ENCODE data around the gene TNS1. TPM values are rescaled to one million over a fixed set of nuclear protein-coding genes. Genes with fewer than 3 reads are reported as not detected.
"Not testable (repeated sequence)": the region's sequence is repeated elsewhere in the genome, so short reads cannot be mapped to it uniquely, and the experiment has no call there.

Gene TNS1
- 99.3 and 104 TPM in 2 replicates for total RNA-seq (2014; rRNA removed; shearing (Covaris generic))
- polyA plus RNA-seq (2016; fragmentation: Nextera tagmentation; extraction: Ambion mirVana): 78.6 and 81.6 TPM in 2 replicates

GRCh38 chr2:218002845-218003180, at the start of gene TNS1:
Gene TNS1, minus strand, starts transcription at chr2:218002995. Its CDS starts 123 bp downstream, at chr2:218002872.
- H3K27ac ChIP-seq: peak within 1 kb of the TSS; percentile 91
- no peaks in the 10 kb centered on the region for H3K36me3 ChIP-seq (ENCODE audit: low read depth)
- DNase-seq: peak; percentile 90
- H3K9me3 ChIP-seq (ENCODE audit: low read depth): no peaks in the 10 kb centered on the region
- peaks cover 49% of the 10 kb centered on the region for H3F3A ChIP-seq (ENCODE audit: insufficient read depth)
- H3K4me3 ChIP-seq: peak within 1 kb of the TSS; percentile 96
- peaks cover 71% of the 10 kb centered on the region for H3K79me2 ChIP-seq (ENCODE audit: insufficient read depth)
- peak within 1 kb of the TSS; percentile 88 for H3K4me2 ChIP-seq (ENCODE audit: unreplicated experiment)
- H3K4me1 ChIP-seq (ENCODE audit: insufficient read depth): peaks cover 74% of the 10 kb centered on the region
- in situ Hi-C loops (cut with MboI): no loop called here
- WGBS, 2 experiments (ENCODE audit: low coverage in 1 of 2, low lambda C conversion rate in 2 of 2, missing lambda C conversion rate in 2 of 2): 2% methylated on average over 13 of the region's 13 CpGs; no CpG with 5 or more reads in 1 of the 2 experiments
- H3K9ac ChIP-seq: peak within 1 kb of the TSS; percentile 94
- H3K27me3 ChIP-seq (replicated peaks; ENCODE audit: insufficient read depth): no peaks in the 10 kb centered on the region
- H3K9me2 ChIP-seq (ENCODE audit: insufficient read depth): no peaks in the 10 kb centered on the region
- H4K20me1 ChIP-seq (ENCODE audit: insufficient read depth): 0 out of 2 replicates have a peak, but pooled peaks cover 3% of the 10 kb centered on the region
- peak within 1 kb of the TSS; percentile 35 for H2AFZ ChIP-seq
- TF ChIP-seq EZH2 (IDR thresholded peaks at IDR 0.05; ENCODE audit: insufficient read depth, poor library complexity, severe bottlenecking) (no peak), EZH2phosphoT487 (IDR thresholded peaks at IDR 0.05; ENCODE audit: insufficient read depth, low read depth) (no peak)

GRCh38 chr2:218051903-218052302, 49.1 kb upstream of the TNS1 start:
- no peaks in the 10 kb centered on the region for H4K20me1 ChIP-seq (ENCODE audit: insufficient read depth)
- H3K9me2 ChIP-seq (ENCODE audit: insufficient read depth): no peaks in the 10 kb centered on the region
- WGBS, 2 experiments (ENCODE audit: low coverage in 1 of 2, low lambda C conversion rate in 2 of 2, missing lambda C conversion rate in 2 of 2): 63 to 66% methylated on average over 3 of the region's 3 CpGs
- in situ Hi-C loops (cut with MboI): no loop called here
- no peak overlapping the region for H3K4me2 ChIP-seq (ENCODE audit: unreplicated experiment)
- H3F3A ChIP-seq (ENCODE audit: insufficient read depth): no peaks in the 10 kb centered on the region
- no peak overlapping the region for H3K4me3 ChIP-seq
- H3K9ac ChIP-seq: no peak overlapping the region
- peaks cover 86% of the 10 kb centered on the region for H3K27me3 ChIP-seq (replicated peaks; ENCODE audit: insufficient read depth)
- H3K4me1 ChIP-seq (ENCODE audit: insufficient read depth): no peaks in the 10 kb centered on the region
- DNase-seq: no peak
- no peak overlapping the region for H3K27ac ChIP-seq
- H2AFZ ChIP-seq: no peak overlapping the region
- TF ChIP-seq EZH2 (IDR thresholded peaks at IDR 0.05; ENCODE audit: insufficient read depth, poor library complexity, severe bottlenecking): no peak
- TF ChIP-seq EZH2phosphoT487 (IDR thresholded peaks at IDR 0.05; ENCODE audit: insufficient read depth, low read depth): no peak
- no peaks in the 10 kb centered on the region for H3K79me2 ChIP-seq (ENCODE audit: insufficient read depth)
- no peaks in the 10 kb centered on the region for H3K36me3 ChIP-seq (ENCODE audit: low read depth)
- peaks cover 2% of the 10 kb centered on the region for H3K9me3 ChIP-seq (ENCODE audit: low read depth)

GRCh38 chr2:218047536-218048225, 44.9 kb upstream of the TNS1 start:
- H3K79me2 ChIP-seq (ENCODE audit: insufficient read depth): no peaks in the 10 kb centered on the region
- H4K20me1 ChIP-seq (ENCODE audit: insufficient read depth): no peaks in the 10 kb centered on the region
- no peaks in the 10 kb centered on the region for H3F3A ChIP-seq (ENCODE audit: insufficient read depth)
- no peak overlapping the region for H3K27ac ChIP-seq
- WGBS, 2 experiments (ENCODE audit: low coverage in 1 of 2, low lambda C conversion rate in 2 of 2, missing lambda C conversion rate in 2 of 2): 82 to 83% methylated on average over 8 of the region's 8 CpGs
- H2AFZ ChIP-seq: no peak overlapping the region
- H3K9me2 ChIP-seq (ENCODE audit: insufficient read depth): no peaks in the 10 kb centered on the region
- no peak overlapping the region for H3K4me2 ChIP-seq (ENCODE audit: unreplicated experiment)
- TF ChIP-seq EZH2phosphoT487 (IDR thresholded peaks at IDR 0.05; ENCODE audit: insufficient read depth, low read depth) (no peak), EZH2 (IDR thresholded peaks at IDR 0.05; ENCODE audit: insufficient read depth, poor library complexity, severe bottlenecking) (no peak)
- DNase-seq: no peak
- in situ Hi-C loops (cut with MboI): no loop called here
- no peaks in the 10 kb centered on the region for H3K4me1 ChIP-seq (ENCODE audit: insufficient read depth)
- H3K27me3 ChIP-seq (replicated peaks; ENCODE audit: insufficient read depth): peaks cover 70% of the 10 kb centered on the region
- H3K9me3 ChIP-seq (ENCODE audit: low read depth): peaks cover 2% of the 10 kb centered on the region
- H3K9ac ChIP-seq: no peak overlapping the region
- H3K4me3 ChIP-seq: no peak overlapping the region
- no peaks in the 10 kb centered on the region for H3K36me3 ChIP-seq (ENCODE audit: low read depth)

GRCh38 chr2:218046238-218046637, 43.4 kb upstream of the TNS1 start:
- no peak for DNase-seq
- H3K4me2 ChIP-seq (ENCODE audit: unreplicated experiment): no peak overlapping the region
- H3K4me1 ChIP-seq (ENCODE audit: insufficient read depth): no peaks in the 10 kb centered on the region
- no peaks in the 10 kb centered on the region for H3K36me3 ChIP-seq (ENCODE audit: low read depth)
- no peak overlapping the region for H3K4me3 ChIP-seq
- H2AFZ ChIP-seq: no peak overlapping the region
- 87% methylated on average over 4 of the region's 4 CpGs for WGBS, 2 experiments (ENCODE audit: low coverage in 1 of 2, low lambda C conversion rate in 2 of 2, missing lambda C conversion rate in 2 of 2)
- no peak overlapping the region for H3K27ac ChIP-seq
- H3K9ac ChIP-seq: no peak overlapping the region
- peaks cover 69% of the 10 kb centered on the region for H3K27me3 ChIP-seq (replicated peaks; ENCODE audit: insufficient read depth)
- H3K79me2 ChIP-seq (ENCODE audit: insufficient read depth): no peaks in the 10 kb centered on the region
- H3K9me2 ChIP-seq (ENCODE audit: insufficient read depth): no peaks in the 10 kb centered on the region
- H4K20me1 ChIP-seq (ENCODE audit: insufficient read depth): no peaks in the 10 kb centered on the region
- H3K9me3 ChIP-seq (ENCODE audit: low read depth): peaks cover 2% of the 10 kb centered on the region
- in situ Hi-C loops (cut with MboI): no loop called here
- H3F3A ChIP-seq (ENCODE audit: insufficient read depth): no peaks in the 10 kb centered on the region
- TF ChIP-seq EZH2 (IDR thresholded peaks at IDR 0.05; ENCODE audit: insufficient read depth, poor library complexity, severe bottlenecking) (no peak), EZH2phosphoT487 (IDR thresholded peaks at IDR 0.05; ENCODE audit: insufficient read depth, low read depth) (no peak)

GRCh38 chr2:218044599-218044998, 41.8 kb upstream of the TNS1 start:
- in situ Hi-C loops (cut with MboI); H4K20me1 ChIP-seq (ENCODE audit: insufficient read depth): not testable (repeated sequence)
- peaks cover 74% of the 10 kb centered on the region for H3K27me3 ChIP-seq (replicated peaks; ENCODE audit: insufficient read depth)

More at GRCh38 chr2:218044599-218044998, 41.8 kb upstream of the TNS1 start:
- WGBS, 2 experiments (ENCODE audit: low coverage in 1 of 2, low lambda C conversion rate in 2 of 2, missing lambda C conversion rate in 2 of 2): 74 to 94% methylated on average over 1 of the region's 1 CpG
- DNase-seq; H3K9me3 ChIP-seq (ENCODE audit: low read depth); H3K4me3 ChIP-seq; H3K9me2 ChIP-seq (ENCODE audit: insufficient read depth); H3K4me1 ChIP-seq (ENCODE audit: insufficient read depth); H3K4me2 ChIP-seq (ENCODE audit: unreplicated experiment); H2AFZ ChIP-seq; H3K79me2 ChIP-seq (ENCODE audit: insufficient read depth); H3K36me3 ChIP-seq (ENCODE audit: low read depth); H3F3A ChIP-seq (ENCODE audit: insufficient read depth); H3K9ac ChIP-seq; H3K27ac ChIP-seq: not testable (repeated sequence)

Data from GM23248 (cell line).